MCF 10A (cell line): ENCODE results near the gene RXFP2. TPM values are rescaled to one million over a fixed set of nuclear protein-coding genes. Genes with fewer than 3 reads are reported as not detected.

Source experiments
- BruUV-seq: library from RNA; stranded (reverse); fragments of 400-500 nt; replicated peaks from 2 replicates; lab custom pipeline; 2021; lab: Mats Ljungman, UMichigan
- CTCF ChIA-PET: fragments of 300-600 bp; sonication (Branson Sonifier 250); formaldehyde crosslinking; extraction: SDS; loops from one replicate; lab custom pipeline; 2021; ENCODE audit warnings: antibody characterized with exemption, inconsistent platforms; lab: Yijun Ruan, JAX
- POLR2A ChIA-PET: fragments of 300-600, 350-650 bp; sonication (Branson Sonifier 250); formaldehyde crosslinking; extraction: SDS; loops from one replicate; lab custom pipeline; 2020; ENCODE audit warnings: antibody characterized with exemption, inconsistent platforms; lab: Yijun Ruan, JAX
- DNase-seq: peaks from one replicate; pipeline ENCODE4 v3.0.0-alpha.2; 2018; ENCODE audit not compliant: unreplicated experiment
- H3K27ac Mint-ChIP-seq: one replicate; pipeline ENCODE4 v1.8.0; 2022; ENCODE audit warnings: mild to moderate bottlenecking, low read depth, mixed read lengths; ENCODE audit not compliant: unreplicated experiment
- H3K27me3 Mint-ChIP-seq: one replicate; pipeline ENCODE4 v1.8.0; 2022; ENCODE audit warnings: mixed read lengths; ENCODE audit not compliant: insufficient read depth, unreplicated experiment
- H3K36me3 Mint-ChIP-seq: one replicate; pipeline ENCODE4 v1.8.0; 2022; ENCODE audit warnings: mild to moderate bottlenecking, moderate library complexity, mixed read lengths; ENCODE audit not compliant: insufficient read depth, unreplicated experiment
- H3K4me1 Mint-ChIP-seq: one replicate; pipeline ENCODE4 v1.8.0; 2022; ENCODE audit warnings: mixed read lengths; ENCODE audit not compliant: insufficient read depth, unreplicated experiment
- H3K4me3 Mint-ChIP-seq: one replicate; pipeline ENCODE4 v1.8.0; 2022; ENCODE audit warnings: mild to moderate bottlenecking, moderate library complexity, mixed read lengths; ENCODE audit not compliant: unreplicated experiment
- H3K9me3 Mint-ChIP-seq: one replicate; pipeline ENCODE4 v1.8.0; 2022; ENCODE audit warnings: mixed read lengths; ENCODE audit not compliant: unreplicated experiment
- CTCF ChIP-seq: fragments of 200-600 bp; IDR thresholded peaks from one replicate; pipeline ENCODE4 v1.8.0; 2022; ENCODE audit warnings: antibody characterized with exemption, mild to moderate bottlenecking; ENCODE audit not compliant: unreplicated experiment
- intact Hi-C: fragments of 100-400 bp; cut with micrococcal nuclease; formaldehyde crosslinking; loops from 2 replicates; pipeline ENCODE4 v1.14.1; 2022
- total RNA-seq: library from RNA; stranded (reverse); gene quantifications from 2 replicates; pipeline ENCODE4 v1.2.3, GENCODE V29; 2022

Gene RXFP2
- total RNA-seq, 1 experiment from 2014 or later = not detected

DNA sequence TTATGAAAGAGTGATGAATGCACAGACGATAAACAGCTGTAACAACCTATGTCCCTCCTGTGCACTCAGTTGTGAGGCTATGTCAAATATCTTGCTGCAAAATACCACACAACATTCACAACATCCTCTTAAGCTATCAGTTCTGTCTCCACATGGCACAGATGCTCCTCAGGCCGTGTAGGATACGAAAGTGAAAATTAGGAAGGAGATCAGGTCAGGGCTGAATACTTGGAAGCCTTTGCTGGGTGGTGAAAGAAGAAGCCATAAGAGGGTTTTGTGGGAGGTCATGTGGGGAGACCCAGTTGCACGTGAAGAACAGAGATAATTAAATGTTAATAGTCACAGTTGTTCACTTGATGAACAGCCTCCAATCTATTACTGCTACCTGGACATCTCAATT is 58.9 kb downstream of the RXFP2 start:
- Mint-ChIP-seq H3K4me3 (no peak overlapping the region), H3K4me1 (peaks cover 13% of the 10 kb centered on the region), H3K9me3 (no peaks in the 10 kb centered on the region), H3K27me3 (peaks cover 12% of the 10 kb centered on the region), H3K27ac (no peak overlapping the region), H3K36me3 (no peaks in the 10 kb centered on the region)
- DNase-seq = no peak
- POLR2A ChIA-PET = no interaction called here
- BruUV-seq = no TSS peak
- TF ChIP-seq CTCF = no peak
- intact Hi-C loops = no loop called here
- CTCF ChIA-PET = interaction anchor here (0.9 to 3.5 kb wide), 10 partner anchors 9 to 561 kb away, joined by 3 to 25 read pairs (median 4); no protein-coding TSS in a partner anchor

DNA sequence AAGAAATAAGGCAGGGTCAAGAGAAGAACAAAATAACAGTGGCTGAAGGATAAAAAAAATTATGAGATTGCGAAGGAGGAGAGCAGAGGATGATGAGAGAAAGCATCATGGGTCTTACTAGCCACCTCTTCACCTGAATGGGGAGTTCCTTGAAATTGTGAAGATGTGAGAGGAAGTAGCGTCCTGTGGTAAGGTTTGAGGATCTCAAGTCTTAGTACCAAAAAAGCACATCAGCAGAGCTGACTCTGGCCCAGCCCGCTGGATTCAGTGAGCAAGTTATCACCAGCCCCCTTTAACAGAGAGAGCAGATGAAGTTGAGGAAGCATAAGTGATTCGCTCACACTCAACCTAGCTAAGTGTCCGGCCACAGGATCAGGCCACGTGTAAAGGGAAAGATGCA is 61.8 kb downstream of the RXFP2 start:
- Mint-ChIP-seq H3K27ac (no peak overlapping the region), H3K27me3 (peaks cover 12% of the 10 kb centered on the region), H3K9me3 (no peaks in the 10 kb centered on the region), H3K4me3 (no peak overlapping the region), H3K36me3 (no peaks in the 10 kb centered on the region), H3K4me1 (no peaks in the 10 kb centered on the region)
- no TSS peak for BruUV-seq
- no peak for DNase-seq
- CTCF ChIA-PET = interaction anchor here (0.6 kb wide), 1 partner anchor 19 kb away, joined by 3 read pairs; no protein-coding TSS in a partner anchor
- POLR2A ChIA-PET = no interaction called here
- intact Hi-C loops = no loop called here
- TF ChIP-seq CTCF = no peak

GRCh38 chr13:31803311-31803710 is 64.0 kb downstream of the RXFP2 start:
- ChIA-PET POLR2A (no interaction called here), CTCF (interaction anchor here (0.8 kb wide), 1 partner anchor 61 kb away, joined by 3 read pairs; no protein-coding TSS in a partner anchor)
- Mint-ChIP-seq H3K27ac (no peak overlapping the region), H3K27me3 (peaks cover 12% of the 10 kb centered on the region), H3K4me3 (no peak overlapping the region), H3K9me3 (no peaks in the 10 kb centered on the region), H3K4me1 (peaks cover 15% of the 10 kb centered on the region), H3K36me3 (no peaks in the 10 kb centered on the region)
- no TSS peak for BruUV-seq
- no peak for TF ChIP-seq CTCF
- intact Hi-C loops = no loop called here
- DNase-seq = no peak

DNA sequence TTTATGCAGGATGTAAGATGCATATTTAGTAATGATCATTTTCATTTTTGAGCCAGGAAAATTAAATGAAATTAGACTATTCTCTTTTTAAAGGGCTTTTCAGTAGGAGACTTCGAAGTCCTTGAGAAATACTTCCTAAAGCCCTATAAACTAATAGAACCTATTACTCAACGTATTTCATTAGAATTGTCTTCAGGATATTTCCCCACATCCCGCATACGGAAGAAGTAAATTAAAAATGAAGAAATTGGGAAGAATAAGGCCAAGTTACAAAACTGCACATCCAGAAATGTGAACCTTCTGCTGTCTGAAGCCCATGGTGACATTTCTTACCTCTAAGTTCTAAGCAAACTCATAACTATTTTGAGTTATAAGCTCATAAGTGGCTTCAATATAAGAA is 66.5 kb downstream of the RXFP2 start:
- TF ChIP-seq CTCF = no peak
- no peak overlapping the region for H3K27ac Mint-ChIP-seq
- BruUV-seq = no TSS peak
- ChIA-PET CTCF (no interaction called here), POLR2A (no interaction called here)
- intact Hi-C loops = no loop called here
- H3K27me3 Mint-ChIP-seq = peaks cover 6% of the 10 kb centered on the region
- no peak overlapping the region for H3K4me3 Mint-ChIP-seq
- DNase-seq = no peak
- peaks cover 15% of the 10 kb centered on the region for H3K4me1 Mint-ChIP-seq
- peaks cover 7% of the 10 kb centered on the region for H3K9me3 Mint-ChIP-seq
- no peaks in the 10 kb centered on the region for H3K36me3 Mint-ChIP-seq
